Head of caudate nucleus (tissue), 42 donors: ENCODE results near the gene DMBT1.
A peak's percentile ranks its signal among the peaks of the same experiment; 100 is the strongest.

ENCODE experiments used
- DNase-seq, 42 donors: peaks; one replicate each; pipeline versions ENCODE4 v3.0.0 to v3.0.0-alpha.2; 2020 to 2021; ENCODE audit warnings: mixed read lengths in 7 of 42
- intact Hi-C: fragments of 100-400 bp; cut with DNase I; formaldehyde crosslinking; loops from one replicate; pipeline ENCODE4 v1.15.0; 2022

Gene DMBT1

GRCh38 chr10:122560279-122560804 lies at the start of gene DMBT1:
TSS of gene DMBT1 (plus strand) at chr10:122560754. CDS start at chr10:122560771, 17 bp downstream.
- intact Hi-C loops: loop anchor here (10.0 kb wide), 1 partner anchor 46 kb away; no protein-coding TSS in a partner anchor
- DNase-seq: peak in 1 of 42 donors; percentile 1

GRCh38 chr10:122513053-122513452 lies 47.5 kb upstream of the DMBT1 start:
- DNase-seq: no peak
- intact Hi-C loops: loop anchor here (10.0 kb wide), 1 partner anchor 52 kb away; the partner anchor contains the start of gene DMBT1

DNA sequence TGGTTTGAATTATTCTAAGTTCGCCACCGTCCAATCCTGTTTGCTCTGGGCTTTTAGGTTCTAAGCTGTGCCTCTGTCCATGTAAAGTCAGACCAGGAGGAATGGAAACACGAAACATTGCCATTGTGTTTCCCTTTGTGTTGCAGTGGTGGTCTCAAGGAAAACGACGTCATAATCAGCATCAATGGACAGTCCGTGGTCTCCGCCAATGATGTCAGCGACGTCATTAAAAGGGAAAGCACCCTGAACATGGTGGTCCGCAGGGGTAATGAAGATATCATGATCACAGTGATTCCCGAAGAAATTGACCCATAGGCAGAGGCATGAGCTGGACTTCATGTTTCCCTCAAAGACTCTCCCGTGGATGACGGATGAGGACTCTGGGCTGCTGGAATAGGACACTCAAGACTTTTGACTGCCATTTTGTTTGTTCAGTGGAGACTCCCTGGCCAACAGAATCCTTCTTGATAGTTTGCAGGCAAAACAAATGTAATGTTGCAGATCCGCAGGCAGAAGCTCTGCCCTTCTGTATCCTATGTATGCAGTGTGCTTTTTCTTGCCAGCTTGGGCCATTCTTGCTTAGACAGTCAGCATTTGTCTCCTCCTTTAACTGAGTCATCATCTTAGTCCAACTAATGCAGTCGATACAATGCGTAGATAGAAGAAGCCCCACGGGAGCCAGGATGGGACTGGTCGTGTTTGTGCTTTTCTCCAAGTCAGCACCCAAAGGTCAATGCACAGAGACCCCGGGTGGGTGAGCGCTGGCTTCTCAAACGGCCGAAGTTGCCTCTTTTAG lies 46.3 kb upstream of the DMBT1 start:
- DNase-seq: peak in 2 of 42 donors; percentile 12 to 27
- intact Hi-C loops: loop anchor here (10.0 kb wide), 1 partner anchor 51 kb away; the partner anchor contains the start of gene DMBT1

DNA sequence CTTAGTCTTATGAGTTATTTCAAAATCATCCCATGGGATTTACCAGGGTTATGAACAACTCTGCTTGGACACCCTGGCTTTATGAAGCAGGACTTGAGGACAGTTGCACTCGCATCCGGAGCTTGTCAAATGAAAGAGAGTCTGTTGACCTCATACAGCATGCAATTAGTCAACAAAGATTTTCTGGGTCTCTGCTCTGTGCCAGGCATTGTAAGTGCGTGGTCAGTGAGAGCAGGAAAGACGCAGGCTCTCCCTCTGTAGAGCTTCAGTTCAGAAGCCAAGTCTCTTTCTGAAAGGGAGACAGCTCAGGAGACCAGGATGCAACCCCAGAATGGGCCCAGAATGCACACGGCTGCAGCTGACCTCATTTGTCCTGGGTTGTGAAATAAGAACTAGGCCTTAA lies 45.5 kb upstream of the DMBT1 start:
- DNase-seq: peak in 6 of 42 donors; percentile 39 to 65 (median 48)
- intact Hi-C loops: loop anchor here (10.0 kb wide), 1 partner anchor 50 kb away; the partner anchor contains the start of gene DMBT1

- intact Hi-C loops: loop anchor here (10.0 kb wide), 1 partner anchor 49 kb away; the partner anchor contains the start of gene DMBT1
- peak in 1 of 42 donors; percentile 25 for DNase-seq
Observed at GRCh38 chr10:122515588-122516231, 44.8 kb upstream of the DMBT1 start.

DNA sequence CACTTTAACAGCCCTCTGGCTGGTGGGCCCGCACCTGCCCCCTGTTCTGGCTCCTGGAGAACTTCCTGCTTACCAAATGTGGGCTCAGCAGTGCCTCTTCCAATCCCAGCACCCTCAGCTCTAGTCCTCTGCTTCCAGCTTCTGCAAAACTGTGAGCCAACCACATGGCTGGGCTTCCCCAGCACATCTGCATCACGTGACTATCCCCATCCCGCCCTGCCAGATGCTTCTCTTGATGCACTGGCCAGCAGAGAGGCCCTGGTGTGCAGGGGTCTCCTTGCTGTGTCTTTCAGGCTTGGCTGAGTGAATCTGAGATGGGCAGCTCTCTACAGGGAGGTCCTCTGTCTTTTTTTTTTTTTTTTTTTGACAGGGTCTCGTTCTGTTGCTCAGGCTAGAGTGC lies 43.8 kb upstream of the DMBT1 start:
- peak in 12 of 42 donors; percentile 35 to 78 (median 52) for DNase-seq
- intact Hi-C loops: loop anchor here (10.0 kb wide), 1 partner anchor 48 kb away; the partner anchor contains the start of gene DMBT1

DNA sequence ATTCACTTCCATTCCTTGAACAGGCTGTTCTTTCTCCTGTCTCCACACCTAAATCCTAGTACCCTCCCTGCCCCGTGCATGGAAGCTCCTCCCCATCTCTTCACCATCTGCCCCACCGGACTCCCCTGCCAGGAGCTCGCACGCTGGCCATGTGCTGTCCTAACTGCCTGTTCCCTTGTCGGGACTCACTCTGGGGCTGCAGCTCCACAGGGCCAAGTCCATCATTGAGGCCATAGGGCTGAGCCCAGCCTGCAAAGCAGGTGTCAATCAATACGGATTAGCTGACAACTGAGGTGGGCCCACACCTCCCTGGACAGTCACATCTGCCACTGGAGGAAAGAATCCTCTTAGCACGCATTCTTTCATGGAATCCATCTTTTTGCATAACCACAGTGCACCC lies 41.4 kb upstream of the DMBT1 start:
- intact Hi-C loops: loop anchor here (10.0 kb wide), 1 partner anchor 46 kb away; the partner anchor contains the start of gene DMBT1

DNA sequence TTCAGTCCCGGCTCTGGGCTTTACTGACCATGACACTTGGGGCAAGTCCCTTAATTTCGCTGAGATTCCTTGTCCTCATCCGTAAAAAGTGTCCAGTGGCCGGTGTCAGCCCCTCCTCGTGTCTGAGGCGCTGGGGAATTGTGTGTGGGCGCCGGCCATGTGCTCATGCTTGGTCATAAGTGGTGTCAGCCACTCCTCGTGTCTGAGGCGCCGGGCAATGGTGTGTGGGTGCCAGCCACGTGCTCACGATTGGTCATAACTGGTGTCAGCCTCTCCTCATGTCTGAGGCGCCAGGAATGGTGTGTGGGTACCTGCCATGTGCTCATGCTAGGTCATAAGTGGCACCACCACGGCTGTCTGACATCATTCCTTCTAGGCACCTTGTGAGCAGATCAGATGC lies 40.7 kb upstream of the DMBT1 start:
- peak in 1 of 42 donors; percentile 2 for DNase-seq
- intact Hi-C loops: loop anchor here (10.0 kb wide), 1 partner anchor 45 kb away; the partner anchor contains the start of gene DMBT1

More for the DNA sequence above, 41.4 kb upstream of the DMBT1 start:
- DNase-seq: peak in 1 of 42 donors; percentile 1

GRCh38 chr10:122521011-122521410 lies 39.5 kb upstream of the DMBT1 start:
- intact Hi-C loops: no loop called here
- DNase-seq: peak in 4 of 42 donors; percentile 16 to 80 (median 46)

GRCh38 chr10:122524811-122525210 lies 35.7 kb upstream of the DMBT1 start:
- intact Hi-C loops: no loop called here
- peak in 1 of 42 donors; percentile 23 for DNase-seq

DNA sequence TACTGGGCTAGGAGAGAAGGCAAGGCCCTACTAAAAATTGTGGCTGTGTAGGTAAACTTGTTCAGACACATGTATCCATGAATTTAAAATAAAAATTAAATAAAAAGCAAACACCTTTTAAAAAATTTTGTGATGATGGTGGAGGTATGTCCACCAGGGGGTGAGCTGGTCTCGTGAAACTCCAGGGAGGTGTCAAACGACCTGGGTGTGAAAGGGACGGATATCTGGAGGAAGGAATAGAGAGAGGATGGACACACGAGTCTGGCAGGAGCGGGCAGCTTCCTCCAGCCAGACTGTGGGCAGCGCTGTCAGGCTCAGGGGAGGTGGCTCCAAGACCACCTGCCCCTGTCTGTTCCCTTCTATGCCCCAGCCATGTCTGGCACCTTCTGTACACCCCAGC lies 34.8 kb upstream of the DMBT1 start:
- peak in 1 of 42 donors; percentile 41 for DNase-seq
- intact Hi-C loops: no loop called here

- intact Hi-C loops: no loop called here
- peak in 1 of 42 donors; percentile 9 for DNase-seq
Observed at GRCh38 chr10:122526892-122527291, 33.7 kb upstream of the DMBT1 start.

DNA sequence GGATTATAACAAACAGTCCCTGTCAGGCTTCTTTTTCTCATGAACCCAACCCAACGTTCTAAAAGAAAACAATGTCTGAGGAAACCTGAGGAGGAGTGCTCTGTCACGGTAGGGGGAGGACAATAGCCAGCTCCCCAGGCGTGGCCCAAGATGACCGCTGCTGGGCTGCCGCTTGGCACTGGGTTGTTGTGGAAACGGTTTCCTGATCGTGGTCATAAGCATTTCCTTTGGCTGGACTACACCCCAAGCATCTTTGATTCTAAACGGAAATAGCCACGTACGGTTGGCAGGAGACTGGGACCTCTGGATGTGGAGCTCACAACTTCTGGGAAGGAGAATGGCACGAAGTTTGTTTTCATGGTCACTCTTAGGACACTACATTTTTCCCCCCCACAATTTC lies 30.4 kb upstream of the DMBT1 start:
- peak in 1 of 42 donors; percentile 30 for DNase-seq
- intact Hi-C loops: no loop called here

- peak in 1 of 42 donors; percentile 1 for DNase-seq
- intact Hi-C loops: no loop called here
Observed at GRCh38 chr10:122531261-122531660, 29.3 kb upstream of the DMBT1 start.

GRCh38 chr10:122531939-122532338 lies 28.6 kb upstream of the DMBT1 start:
- intact Hi-C loops: no loop called here
- DNase-seq: peak in 1 of 42 donors; percentile 10

GRCh38 chr10:122532601-122533296 lies 27.8 kb upstream of the DMBT1 start:
- peak in 1 of 42 donors; percentile 22 for DNase-seq
- intact Hi-C loops: no loop called here

GRCh38 chr10:122537545-122537944 lies 23.0 kb upstream of the DMBT1 start:
- intact Hi-C loops: no loop called here
- DNase-seq: no peak

DNA sequence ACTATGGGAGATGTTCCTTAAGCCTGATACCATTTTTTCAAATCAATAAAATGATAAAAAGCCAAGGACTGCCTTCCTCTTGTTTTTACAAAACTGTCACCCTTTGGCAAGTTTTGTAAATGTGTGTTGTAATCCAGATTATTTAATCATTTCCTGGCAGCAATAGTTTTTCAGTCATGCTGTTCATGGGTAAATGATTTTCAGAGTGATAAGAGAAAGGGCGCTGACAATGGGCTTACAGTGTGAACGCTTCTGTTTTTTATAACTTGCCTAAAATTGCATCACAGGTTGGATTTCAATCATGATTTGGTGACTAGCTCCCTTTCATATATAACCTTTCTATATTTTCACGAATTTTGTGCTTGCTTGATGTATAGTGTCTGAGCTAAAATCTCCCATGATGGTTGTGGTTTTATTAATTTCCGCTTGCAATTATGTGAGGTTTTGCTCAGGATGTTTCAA lies 19.0 kb upstream of the DMBT1 start:
- intact Hi-C loops: no loop called here
- no peak for DNase-seq
